ENCODE results near the gene ST6GALNAC5. TPM values are rescaled to one million over a fixed set of nuclear protein-coding genes. Genes with fewer than 3 reads are reported as not detected.
"Not testable (repeated sequence)": the region's sequence is repeated elsewhere in the genome, so short reads cannot be mapped to it uniquely, and the experiment has no call there.

Gene ST6GALNAC5
- total and polyA plus RNA-seq, 8 donors, result 7.6 to 18.9 (median 10.0) TPM

- Histone ChIP-seq H3K36me3 (no peaks in the 10 kb centered on the region), H3K27ac (no peak overlapping the region), H3K4me1 (no peaks in the 10 kb centered on the region), H3K9me3 (no peaks in the 10 kb centered on the region), H3K27me3 (no peaks in the 10 kb centered on the region), H3K4me3 (no peak overlapping the region)
- no peak for ATAC-seq
- no peak for TF ChIP-seq CTCF (IDR thresholded peaks at IDR 0.05)
- intact Hi-C loops (cut with DNase I), result no loop called here
- DNase-seq, result no peak
Observed at GRCh38 chr1:76959556-76959955, 92.3 kb downstream of the ST6GALNAC5 start.

- H3K4me1 ChIP-seq, result no peaks in the 10 kb centered on the region
- no peak overlapping the region for H3K4me3 ChIP-seq
- ATAC-seq, result no peak
- H3K9me3 ChIP-seq, result no peaks in the 10 kb centered on the region
- DNase-seq, result no peak
- no peak overlapping the region for H3K27ac ChIP-seq
- no peak for TF ChIP-seq CTCF (IDR thresholded peaks at IDR 0.05)
- H3K27me3 ChIP-seq, result no peaks in the 10 kb centered on the region
- H3K36me3 ChIP-seq, result no peaks in the 10 kb centered on the region
- intact Hi-C loops (cut with DNase I), result no loop called here
Observed at GRCh38 chr1:76961181-76961819, 94.0 kb downstream of the ST6GALNAC5 start.

GRCh38 chr1:76961820-76962207 lies 94.5 kb downstream of the ST6GALNAC5 start:
- Histone ChIP-seq H3K36me3 (no peaks in the 10 kb centered on the region), H3K9me3 (no peaks in the 10 kb centered on the region), H3K4me1 (no peaks in the 10 kb centered on the region), H3K27ac (no peak overlapping the region), H3K4me3 (no peak overlapping the region), H3K27me3 (no peaks in the 10 kb centered on the region)
- TF ChIP-seq CTCF (IDR thresholded peaks at IDR 0.05), result no peak
- ATAC-seq (no peak), DNase-seq (no peak)
- intact Hi-C loops (cut with DNase I), result no loop called here

GRCh38 chr1:76981267-76981666 lies 114.0 kb downstream of the ST6GALNAC5 start:
- intact Hi-C loops (cut with DNase I); H3K36me3 ChIP-seq; H3K27me3 ChIP-seq; H3K27ac ChIP-seq; ATAC-seq; DNase-seq; H3K4me1 ChIP-seq; H3K4me3 ChIP-seq: not testable (repeated sequence)
- peaks cover 0 to 24% of the 10 kb centered on the region in 2 donors for H3K9me3 ChIP-seq

- Histone ChIP-seq H3K9me3 (no peaks in the 10 kb centered on the region), H3K27me3 (no peaks in the 10 kb centered on the region), H3K4me3 (no peak overlapping the region), H3K4me1 (no peaks in the 10 kb centered on the region), H3K36me3 (no peaks in the 10 kb centered on the region), H3K27ac (no peak overlapping the region)
- TF ChIP-seq CTCF (IDR thresholded peaks at IDR 0.05), result no peak
- DNase-seq, result no peak
- intact Hi-C loops (cut with DNase I), result no loop called here
- peak; percentile 64 for ATAC-seq
Observed at GRCh38 chr1:76989976-76990375, 122.7 kb downstream of the ST6GALNAC5 start.

GRCh38 chr1:76993036-76993435 lies 125.8 kb downstream of the ST6GALNAC5 start:
- no peaks in the 10 kb centered on the region for H3K27me3 ChIP-seq
- intact Hi-C loops (cut with DNase I), result no loop called here
- no peaks in the 10 kb centered on the region for H3K36me3 ChIP-seq
- H3K27ac ChIP-seq, result no peak overlapping the region
- no peak for DNase-seq
- H3K4me1 ChIP-seq, result no peaks in the 10 kb centered on the region
- no peaks in the 10 kb centered on the region for H3K9me3 ChIP-seq
- ATAC-seq, result no peak
- H3K4me3 ChIP-seq, result no peak overlapping the region
- no peak for TF ChIP-seq CTCF (IDR thresholded peaks at IDR 0.05)

Data from left lung (tissue), 10 donors.